NCI-H128 (cell line): Measurements from ENCODE around the gene CENPK.
"Not testable (repeated sequence)": the region's sequence is repeated elsewhere in the genome, so short reads cannot be mapped to it uniquely, and the experiment has no call there.

Experiments used
- DNase-seq: peaks from one replicate; lab custom pipeline; 2025; ENCODE audit not compliant: unreplicated experiment; lab: John Stamatoyannopoulos, UW

Gene CENPK

GRCh38 chr5:65562731-65563701 lies at the start of gene CENPK, which contains the start of gene PPWD1:
Gene CENPK (minus strand): TSS chr5:65563168. CDS start chr5:65554907, 8,261 bp downstream.
Gene PPWD1 (plus strand): TSS chr5:65563296. CDS start chr5:65563311, 15 bp downstream.
- peak; percentile 74 for DNase-seq

GRCh38 chr5:65612298-65612907 lies 49.4 kb upstream of the CENPK start:
- no peak for DNase-seq

GRCh38 chr5:65611524-65611923 lies 48.6 kb upstream of the CENPK start:
- peak; percentile 9 for DNase-seq

GRCh38 chr5:65601761-65602160 lies 38.8 kb upstream of the CENPK start:
- DNase-seq: not testable (repeated sequence)

- no peak for DNase-seq
These were observed 25.7 kb upstream of the CENPK start for GRCh38 chr5:65588694-65589093.

GRCh38 chr5:65577141-65577540 lies 14.2 kb upstream of the CENPK start:
- DNase-seq: no peak

- DNase-seq: no peak
These were observed 7.7 kb upstream of the CENPK start for GRCh38 chr5:65570598-65571226.

GRCh38 chr5:65566505-65566904 lies 3.5 kb upstream of the CENPK start:
- DNase-seq: no peak

- DNase-seq: no peak
These were observed 809 bp upstream of the CENPK start for GRCh38 chr5:65563777-65564176.

- DNase-seq: no peak
These were observed 6.2 kb downstream of the CENPK start for GRCh38 chr5:65556718-65557117.

GRCh38 chr5:65556181-65556580 lies 6.8 kb downstream of the CENPK start:
- DNase-seq: no peak

- DNase-seq: no peak
These were observed 7.7 kb downstream of the CENPK start for GRCh38 chr5:65555287-65555686.

GRCh38 chr5:65553941-65554340 lies 9.0 kb downstream of the CENPK start:
- DNase-seq: no peak

- DNase-seq: no peak
These were observed 14.7 kb downstream of the CENPK start for GRCh38 chr5:65548281-65548680.

GRCh38 chr5:65546141-65546540 lies 16.8 kb downstream of the CENPK start:
- DNase-seq: no peak

GRCh38 chr5:65544473-65544872 lies 18.5 kb downstream of the CENPK start:
- no peak for DNase-seq

GRCh38 chr5:65539827-65540226 lies 23.1 kb downstream of the CENPK start:
- no peak for DNase-seq

- no peak for DNase-seq
These were observed 27.4 kb downstream of the CENPK start for GRCh38 chr5:65535529-65535987.

- DNase-seq: no peak
These were observed 32.1 kb downstream of the CENPK start for GRCh38 chr5:65530904-65531303.

GRCh38 chr5:65525726-65526125 lies 37.2 kb downstream of the CENPK start:
- no peak for DNase-seq

GRCh38 chr5:65512170-65512937 lies 50.6 kb downstream of the CENPK start:
- no peak for DNase-seq
